RWPE1 (cell line): ENCODE results near the gene LPO.

Experiments
- CTCF ChIA-PET: fragments of 350-600 bp; sonication (Branson Sonifier 250); formaldehyde crosslinking; extraction: SDS; loops from one replicate; lab custom pipeline; 2021; lab: Yijun Ruan, JAX
- POLR2A ChIA-PET: fragments of 400-600 bp; formaldehyde crosslinking; extraction: SDS; loops from one replicate; lab custom pipeline; 2020; ENCODE audit warnings: antibody characterized with exemption; ENCODE audit not compliant: low non-redundant PET; lab: Yijun Ruan, JAX
- DNase-seq: peaks from one replicate; pipeline ENCODE4 v3.0.0; 2012; ENCODE audit warnings: low spot score
- H3K27ac ChIP-seq: fragments of 450-650 bp; 2 replicates; pipeline ENCODE4 v1.5.1; 2017
- TF ChIP-seq, protein P1 (sequence below): fragments of 450-650 bp; conservative IDR thresholded peaks from 2 replicates; pipeline ENCODE4 v1.5.1; 2017; ENCODE audit warnings: low read depth, mild to moderate bottlenecking

LPO gene

DNA sequence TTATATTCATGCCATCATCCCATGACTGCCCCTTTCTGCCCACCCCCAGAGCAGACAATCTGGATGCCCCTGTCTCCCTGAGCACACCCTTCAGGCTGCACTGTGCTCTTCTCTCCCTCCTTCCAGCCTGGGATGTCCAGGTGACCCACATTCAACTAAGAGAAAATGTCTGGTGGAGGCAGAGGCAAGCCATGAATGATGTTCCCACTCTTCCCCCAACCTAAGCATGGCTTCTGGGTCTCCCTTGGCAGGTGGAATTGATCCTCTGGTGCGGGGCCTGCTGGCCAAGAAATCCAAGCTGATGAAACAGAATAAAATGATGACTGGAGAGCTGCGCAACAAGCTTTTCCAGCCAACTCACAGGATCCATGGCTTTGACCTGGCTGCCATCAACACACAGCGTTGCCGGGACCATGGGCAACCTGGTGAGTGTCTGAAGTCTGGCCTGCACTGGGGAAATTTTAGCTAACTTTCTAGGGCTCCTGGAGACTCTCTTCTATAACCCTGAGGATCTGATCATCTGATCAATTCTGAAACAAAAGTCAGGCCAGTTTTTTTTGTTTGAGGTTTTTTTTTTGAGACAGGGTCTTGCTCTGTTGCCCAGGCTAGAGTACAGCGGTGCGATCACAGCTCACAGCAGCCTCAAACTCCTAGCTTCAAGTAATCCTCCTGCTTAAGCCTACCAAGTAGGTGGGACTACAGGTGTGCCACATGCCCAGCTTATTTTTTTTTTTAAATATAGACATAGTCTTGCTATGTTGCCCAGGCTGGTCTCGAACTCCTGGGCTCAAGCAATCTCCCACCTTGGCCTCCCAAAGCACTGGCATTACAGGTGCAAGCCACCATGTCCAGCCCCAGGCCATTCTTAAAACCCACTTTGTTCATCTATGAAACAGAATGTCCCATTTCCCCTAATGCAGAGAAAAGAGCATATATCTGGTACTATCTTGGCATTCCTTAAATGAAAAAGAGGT is 27.8 kb downstream of the LPO start:
- TF ChIP-seq, protein P1, sequence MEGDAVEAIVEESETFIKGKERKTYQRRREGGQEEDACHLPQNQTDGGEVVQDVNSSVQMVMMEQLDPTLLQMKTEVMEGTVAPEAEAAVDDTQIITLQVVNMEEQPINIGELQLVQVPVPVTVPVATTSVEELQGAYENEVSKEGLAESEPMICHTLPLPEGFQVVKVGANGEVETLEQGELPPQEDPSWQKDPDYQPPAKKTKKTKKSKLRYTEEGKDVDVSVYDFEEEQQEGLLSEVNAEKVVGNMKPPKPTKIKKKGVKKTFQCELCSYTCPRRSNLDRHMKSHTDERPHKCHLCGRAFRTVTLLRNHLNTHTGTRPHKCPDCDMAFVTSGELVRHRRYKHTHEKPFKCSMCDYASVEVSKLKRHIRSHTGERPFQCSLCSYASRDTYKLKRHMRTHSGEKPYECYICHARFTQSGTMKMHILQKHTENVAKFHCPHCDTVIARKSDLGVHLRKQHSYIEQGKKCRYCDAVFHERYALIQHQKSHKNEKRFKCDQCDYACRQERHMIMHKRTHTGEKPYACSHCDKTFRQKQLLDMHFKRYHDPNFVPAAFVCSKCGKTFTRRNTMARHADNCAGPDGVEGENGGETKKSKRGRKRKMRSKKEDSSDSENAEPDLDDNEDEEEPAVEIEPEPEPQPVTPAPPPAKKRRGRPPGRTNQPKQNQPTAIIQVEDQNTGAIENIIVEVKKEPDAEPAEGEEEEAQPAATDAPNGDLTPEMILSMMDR = no peak
- no peak overlapping the region for H3K27ac ChIP-seq
- DNase-seq = no peak
- CTCF ChIA-PET = interaction anchor here (0.6 to 1.6 kb wide), 2 partner anchors 16 to 110 kb away, joined by 3 to 4 read pairs; no protein-coding TSS in a partner anchor
- POLR2A ChIA-PET = interaction anchor here (0.5 kb wide), 1 partner anchor 363 kb away, joined by 3 read pairs; no protein-coding TSS in a partner anchor

DNA sequence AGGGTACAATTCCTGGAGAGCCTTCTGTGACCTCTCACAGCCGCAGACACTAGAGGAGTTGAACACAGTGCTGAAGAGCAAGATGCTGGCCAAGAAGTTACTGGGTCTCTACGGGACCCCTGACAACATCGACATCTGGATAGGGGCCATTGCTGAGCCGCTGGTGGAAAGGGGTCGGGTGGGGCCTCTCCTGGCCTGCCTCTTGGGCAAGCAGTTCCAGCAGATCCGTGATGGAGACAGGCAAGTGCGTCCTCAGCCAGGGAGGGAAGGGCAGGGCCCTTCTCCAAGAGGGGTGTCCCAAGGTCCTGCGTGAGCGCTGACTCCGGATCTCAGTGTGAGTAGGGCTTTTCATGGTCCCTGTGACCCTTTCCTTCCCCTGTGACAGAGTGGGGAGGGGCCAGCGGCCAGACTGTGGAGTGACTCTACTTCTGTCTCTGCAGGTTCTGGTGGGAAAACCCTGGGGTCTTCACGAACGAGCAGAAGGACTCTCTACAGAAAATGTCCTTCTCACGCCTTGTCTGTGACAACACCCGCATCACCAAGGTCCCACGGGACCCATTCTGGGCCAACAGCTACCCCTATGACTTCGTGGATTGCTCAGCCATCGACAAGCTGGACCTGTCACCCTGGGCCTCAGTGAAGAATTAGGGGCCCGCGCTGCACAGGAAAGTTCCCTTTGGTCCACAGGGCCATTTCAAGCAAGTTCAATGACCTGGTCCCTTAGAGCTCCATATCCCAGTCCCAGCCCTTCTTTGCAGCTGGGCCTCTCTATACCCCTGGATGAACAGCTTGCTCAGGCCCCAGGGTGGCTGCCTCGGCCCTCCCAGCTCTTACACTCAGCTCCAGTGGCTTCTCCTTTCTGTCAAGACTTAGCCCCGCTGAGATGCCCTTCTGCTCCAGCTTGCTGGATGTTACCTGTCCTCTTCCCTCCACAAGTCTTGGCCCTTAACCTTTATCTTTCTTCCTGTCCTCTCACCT is 29.3 kb downstream of the LPO start:
- no peak overlapping the region for H3K27ac ChIP-seq
- POLR2A ChIA-PET = no interaction called here
- TF ChIP-seq, protein P1 = no peak
- DNase-seq = no peak
- CTCF ChIA-PET = interaction anchor here (0.7 kb wide), 1 partner anchor 40 kb away, joined by 3 read pairs; no protein-coding TSS in a partner anchor

DNA sequence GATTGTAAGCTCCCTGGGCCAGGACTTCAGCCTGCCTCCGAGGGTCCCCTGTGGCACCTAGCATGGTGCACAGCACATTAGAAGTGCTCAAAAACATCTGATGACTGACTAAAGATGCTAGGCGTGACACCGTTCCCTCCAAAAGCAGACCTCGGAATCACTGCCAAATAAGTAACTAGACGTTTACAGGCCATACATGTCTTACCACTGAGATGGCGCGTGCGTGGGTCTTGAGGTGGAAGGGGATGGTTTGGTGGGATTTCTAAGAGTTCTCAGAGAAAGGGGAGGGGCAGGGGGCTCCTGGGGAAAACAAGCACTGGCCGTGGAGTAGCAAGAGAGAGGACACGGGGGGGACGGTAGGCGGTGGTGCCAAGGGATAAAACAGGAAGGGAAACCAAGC is 29.9 kb downstream of the LPO start:
- POLR2A ChIA-PET = no interaction called here
- CTCF ChIA-PET = interaction anchor here (0.7 kb wide), 1 partner anchor 41 kb away, joined by 3 read pairs; no protein-coding TSS in a partner anchor
- no peak overlapping the region for H3K27ac ChIP-seq
- no peak for DNase-seq
- TF ChIP-seq, protein P1 = no peak

DNA sequence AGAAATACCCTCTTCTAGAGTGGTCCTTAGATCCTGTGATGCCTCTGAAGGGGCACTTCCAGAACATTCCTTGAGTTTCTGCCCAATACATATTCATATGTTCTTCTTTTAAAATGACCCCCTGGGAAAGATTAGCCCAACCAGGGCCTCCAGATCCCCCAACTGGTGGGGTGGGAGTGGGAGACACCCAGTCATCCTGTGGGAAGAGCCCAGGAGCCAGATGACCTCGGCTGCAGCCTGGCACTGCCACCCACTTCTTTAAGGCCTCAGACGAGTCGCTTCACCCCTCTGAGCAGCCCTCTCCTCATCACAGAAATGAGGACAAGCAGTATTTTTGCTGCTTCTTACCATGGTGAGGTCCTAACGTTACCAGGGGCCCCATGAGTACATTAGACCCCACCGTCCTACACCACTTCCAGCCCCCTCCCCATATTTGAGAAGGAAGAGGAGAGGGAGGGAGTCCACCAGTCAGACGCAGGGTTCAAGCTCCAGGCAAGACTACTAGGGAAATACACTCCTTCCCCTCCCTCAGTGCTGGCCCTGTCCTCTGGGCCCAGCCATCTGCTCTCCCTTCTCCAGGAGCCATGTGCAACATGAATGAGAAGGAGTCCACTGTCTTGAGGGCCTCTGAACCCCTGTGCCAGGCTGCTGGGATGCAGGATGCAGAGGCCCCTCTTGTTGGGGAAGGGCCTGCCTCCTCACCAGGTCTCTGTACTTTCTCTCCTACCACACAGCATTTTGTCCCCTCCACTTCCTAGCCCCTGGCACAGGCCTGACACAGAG is 30.6 kb downstream of the LPO start:
- ChIA-PET POLR2A (no interaction called here), CTCF (interaction anchor here (0.7 kb wide), 1 partner anchor 42 kb away, joined by 3 read pairs; no protein-coding TSS in a partner anchor)
- TF ChIP-seq, protein P1 = no peak
- H3K27ac ChIP-seq = no peak overlapping the region
- DNase-seq = no peak

DNA sequence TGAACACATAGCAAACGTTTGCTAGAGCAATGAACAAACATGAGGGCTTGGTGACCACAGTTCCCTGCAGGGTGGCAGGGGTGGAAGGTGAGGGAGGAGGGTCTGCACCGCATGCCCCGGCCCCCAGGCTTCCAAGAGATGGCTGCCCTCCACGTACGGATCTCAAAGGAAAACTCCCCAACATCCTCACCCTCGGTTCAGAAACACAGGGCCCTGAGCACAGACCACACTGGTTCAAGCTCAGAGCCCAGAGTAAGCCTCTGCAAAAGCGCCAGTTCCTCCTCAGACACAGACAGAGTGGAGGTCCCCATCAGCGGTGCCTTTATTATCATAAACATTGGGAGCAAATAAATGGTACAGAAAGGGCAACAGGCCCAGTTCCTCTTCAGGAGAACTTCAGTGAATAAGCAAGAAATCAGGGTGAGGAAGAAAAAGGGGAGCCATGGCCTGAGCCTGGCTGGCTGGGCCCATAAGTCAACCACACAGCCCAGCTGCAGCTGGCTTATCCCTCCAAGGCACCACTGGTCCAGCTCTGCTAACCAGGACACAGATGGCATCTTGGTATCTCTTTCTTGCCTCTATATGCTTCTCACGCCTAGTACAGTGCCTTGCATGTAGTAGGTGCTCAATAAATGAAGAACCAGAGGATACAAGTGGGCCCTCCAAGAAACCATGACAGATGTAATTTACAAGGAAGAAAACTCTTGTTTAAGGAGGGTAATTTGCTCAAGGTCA is 31.3 kb downstream of the LPO start:
- POLR2A ChIA-PET = no interaction called here
- CTCF ChIA-PET = interaction anchor here (0.6 kb wide), 1 partner anchor 280 kb away, joined by 4 read pairs; no protein-coding TSS in a partner anchor
- TF ChIP-seq, protein P1 = no peak
- H3K27ac ChIP-seq = no peak overlapping the region
- DNase-seq = no peak
